ENCODE measurements around the gene PITX1. TPM values are rescaled to one million over a fixed set of nuclear protein-coding genes. Genes with fewer than 3 reads are reported as not detected.
"Not testable (repeated sequence)": the region's sequence is repeated elsewhere in the genome, so short reads cannot be mapped to it uniquely, and the experiment has no call there.

The PITX1 gene
- total RNA-seq, 2 experiments from 2014 or later = not detected

GRCh38 chr5:135011355-135012032, 22.5 kb downstream of the PITX1 start:
- no peak for ATAC-seq (ENCODE audit: low read depth)
- no peaks in the 10 kb centered on the region for H3K27me3 Mint-ChIP-seq
- no peak overlapping the region for H3K4me3 Mint-ChIP-seq
- no peaks in the 10 kb centered on the region for H3K36me3 Mint-ChIP-seq
- H3K27ac Mint-ChIP-seq = no peak overlapping the region
- POLR2A ChIA-PET = no interaction called here
- no peaks in the 10 kb centered on the region for H3K4me1 Mint-ChIP-seq
- no peak for DNase-seq
- H3K9me3 Mint-ChIP-seq = no peaks in the 10 kb centered on the region

GRCh38 chr5:135010502-135011354, 23.3 kb downstream of the PITX1 start:
- no peaks in the 10 kb centered on the region for H3K4me1 Mint-ChIP-seq
- H3K27ac Mint-ChIP-seq = no peak overlapping the region
- POLR2A ChIA-PET = no interaction called here
- H3K27me3 Mint-ChIP-seq = no peaks in the 10 kb centered on the region
- DNase-seq (no peak), ATAC-seq (ENCODE audit: low read depth) (no peak)
- no peaks in the 10 kb centered on the region for H3K36me3 Mint-ChIP-seq
- H3K4me3 Mint-ChIP-seq = no peak overlapping the region
- no peaks in the 10 kb centered on the region for H3K9me3 Mint-ChIP-seq

GRCh38 chr5:135009736-135010501, 24.1 kb downstream of the PITX1 start:
- no peak for ATAC-seq (ENCODE audit: low read depth)
- no peak overlapping the region for H3K4me3 Mint-ChIP-seq
- H3K27ac Mint-ChIP-seq = no peak overlapping the region
- H3K36me3 Mint-ChIP-seq = no peaks in the 10 kb centered on the region
- H3K27me3 Mint-ChIP-seq = no peaks in the 10 kb centered on the region
- DNase-seq = no peak
- POLR2A ChIA-PET = no interaction called here
- no peaks in the 10 kb centered on the region for H3K9me3 Mint-ChIP-seq
- no peaks in the 10 kb centered on the region for H3K4me1 Mint-ChIP-seq

GRCh38 chr5:135008981-135009735, 24.9 kb downstream of the PITX1 start:
- no peaks in the 10 kb centered on the region for H3K36me3 Mint-ChIP-seq
- H3K4me1 Mint-ChIP-seq = no peaks in the 10 kb centered on the region
- no peak overlapping the region for H3K27ac Mint-ChIP-seq
- no peaks in the 10 kb centered on the region for H3K27me3 Mint-ChIP-seq
- no peak overlapping the region for H3K4me3 Mint-ChIP-seq
- no peak for DNase-seq
- ATAC-seq (ENCODE audit: low read depth) = no peak
- POLR2A ChIA-PET = no interaction called here
- H3K9me3 Mint-ChIP-seq = no peaks in the 10 kb centered on the region

- POLR2A ChIA-PET = no interaction called here
- H3K4me1 Mint-ChIP-seq = no peaks in the 10 kb centered on the region
- DNase-seq (no peak), ATAC-seq (ENCODE audit: low read depth) (no peak)
- no peaks in the 10 kb centered on the region for H3K36me3 Mint-ChIP-seq
- H3K27ac Mint-ChIP-seq = no peak overlapping the region
- no peaks in the 10 kb centered on the region for H3K27me3 Mint-ChIP-seq
- H3K9me3 Mint-ChIP-seq = no peaks in the 10 kb centered on the region
- H3K4me3 Mint-ChIP-seq = no peak overlapping the region
These were observed 25.5 kb downstream of the PITX1 start for GRCh38 chr5:135008556-135008955.

GRCh38 chr5:135007749-135008363, 26.2 kb downstream of the PITX1 start:
- DNase-seq (no peak), ATAC-seq (ENCODE audit: low read depth) (no peak)
- Mint-ChIP-seq H3K27ac (no peak overlapping the region), H3K27me3 (no peaks in the 10 kb centered on the region), H3K4me3 (no peak overlapping the region), H3K4me1 (no peaks in the 10 kb centered on the region), H3K9me3 (no peaks in the 10 kb centered on the region), H3K36me3 (no peaks in the 10 kb centered on the region)
- POLR2A ChIA-PET = no interaction called here

GRCh38 chr5:135007305-135007704, 26.7 kb downstream of the PITX1 start:
- H3K27ac Mint-ChIP-seq = no peak overlapping the region
- peaks cover 5% of the 10 kb centered on the region for H3K27me3 Mint-ChIP-seq
- H3K4me1 Mint-ChIP-seq = no peaks in the 10 kb centered on the region
- peaks cover 3% of the 10 kb centered on the region for H3K36me3 Mint-ChIP-seq
- DNase-seq (no peak), ATAC-seq (ENCODE audit: low read depth) (no peak)
- no peak overlapping the region for H3K4me3 Mint-ChIP-seq
- H3K9me3 Mint-ChIP-seq = no peaks in the 10 kb centered on the region
- POLR2A ChIA-PET = no interaction called here

- H3K9me3 Mint-ChIP-seq = no peaks in the 10 kb centered on the region
- ATAC-seq (ENCODE audit: low read depth) (no peak), DNase-seq (no peak)
- peaks cover 4% of the 10 kb centered on the region for H3K36me3 Mint-ChIP-seq
- no peaks in the 10 kb centered on the region for H3K4me1 Mint-ChIP-seq
- H3K27me3 Mint-ChIP-seq = peaks cover 5% of the 10 kb centered on the region
- peak overlapping the region; percentile 48 for H3K27ac Mint-ChIP-seq
- H3K4me3 Mint-ChIP-seq = no peak overlapping the region
- POLR2A ChIA-PET = no interaction called here
These were observed 29.0 kb downstream of the PITX1 start for GRCh38 chr5:135005076-135005475.

GRCh38 chr5:135004376-135004775, 29.7 kb downstream of the PITX1 start:
- H3K27me3 Mint-ChIP-seq = peaks cover 5% of the 10 kb centered on the region

GRCh38 chr5:134998068-134998467, 36.0 kb downstream of the PITX1 start:
- H3K4me3 Mint-ChIP-seq; H3K9me3 Mint-ChIP-seq; H3K27me3 Mint-ChIP-seq; POLR2A ChIA-PET; H3K4me1 Mint-ChIP-seq; ATAC-seq (ENCODE audit: low read depth); H3K27ac Mint-ChIP-seq; H3K36me3 Mint-ChIP-seq; DNase-seq: not testable (repeated sequence)

More at GRCh38 chr5:135004376-135004775, 29.7 kb downstream of the PITX1 start:
- POLR2A ChIA-PET = no interaction called here
- ATAC-seq (ENCODE audit: low read depth) (no peak), DNase-seq (no peak)
- Mint-ChIP-seq H3K36me3 (peaks cover 4% of the 10 kb centered on the region), H3K9me3 (no peaks in the 10 kb centered on the region), H3K4me1 (no peaks in the 10 kb centered on the region), H3K4me3 (no peak overlapping the region), H3K27ac (no peak overlapping the region)

GRCh38 chr5:134997015-134997414, 37.0 kb downstream of the PITX1 start:
- no peak for ATAC-seq (ENCODE audit: low read depth)
- no peaks in the 10 kb centered on the region for H3K36me3 Mint-ChIP-seq

GRCh38 chr5:134995850-134996402, 38.1 kb downstream of the PITX1 start:
- POLR2A ChIA-PET = no interaction called here
- DNase-seq = no peak
- no peaks in the 10 kb centered on the region for H3K27me3 Mint-ChIP-seq
- H3K36me3 Mint-ChIP-seq = no peaks in the 10 kb centered on the region
- H3K9me3 Mint-ChIP-seq = no peaks in the 10 kb centered on the region
- no peak overlapping the region for H3K27ac Mint-ChIP-seq
- ATAC-seq (ENCODE audit: low read depth) = no peak
- no peak overlapping the region for H3K4me3 Mint-ChIP-seq
- H3K4me1 Mint-ChIP-seq = no peaks in the 10 kb centered on the region

More at GRCh38 chr5:134997015-134997414, 37.0 kb downstream of the PITX1 start:
- H3K4me1 Mint-ChIP-seq = no peaks in the 10 kb centered on the region
- DNase-seq = no peak
- H3K27me3 Mint-ChIP-seq = no peaks in the 10 kb centered on the region
- no peaks in the 10 kb centered on the region for H3K9me3 Mint-ChIP-seq
- POLR2A ChIA-PET = no interaction called here
- no peak overlapping the region for H3K4me3 Mint-ChIP-seq
- no peak overlapping the region for H3K27ac Mint-ChIP-seq
